NB4 (cell line): Measurements from ENCODE around the gene SBF1.

Experiments used
- DNase-seq: peaks from one replicate; pipeline ENCODE4 v3.0.0; 2010; ENCODE audit warnings: low read depth
- H3K4me3 ChIP-seq: one replicate; pipeline ENCODE4 v1.5.1; 2011; ENCODE audit warnings: mild to moderate bottlenecking, low read depth, low read length, moderate library complexity
- CTCF ChIP-seq: IDR thresholded peaks from one replicate; pipeline ENCODE4 v1.5.1; 2012; ENCODE audit warnings: low read depth, low read length
- MAX ChIP-seq: IDR thresholded peaks from 2 replicates; pipeline ENCODE4 v1.6.1; 2011; ENCODE audit warnings: low read depth, low read length
- MYC ChIP-seq: IDR thresholded peaks from 2 replicates; pipeline ENCODE4 v1.6.1; 2011; ENCODE audit warnings: low read depth, low read length
- POLR2A ChIP-seq: IDR thresholded peaks from 2 replicates; pipeline ENCODE4 v1.6.1; 2011; ENCODE audit warnings: mild to moderate bottlenecking; ENCODE audit not compliant: insufficient read length; ENCODE audit errors: extremely low read depth

The SBF1 gene

GRCh38 chr22:50447576-50448551 lies 27.0 kb downstream of the SBF1 start:
- no peak overlapping the region for H3K4me3 ChIP-seq
- DNase-seq: no peak
- no peak for TF ChIP-seq CTCF
- TF ChIP-seq POLR2A: no peak
- TF ChIP-seq MAX: no peak
- no peak for TF ChIP-seq MYC

- H3K4me3 ChIP-seq: no peak overlapping the region
- TF ChIP-seq MYC: no peak
- TF ChIP-seq POLR2A: no peak
- no peak for TF ChIP-seq CTCF
- no peak for TF ChIP-seq MAX
- no peak for DNase-seq
Measured at GRCh38 chr22:50446708-50447575, 27.9 kb downstream of the SBF1 start.

DNA sequence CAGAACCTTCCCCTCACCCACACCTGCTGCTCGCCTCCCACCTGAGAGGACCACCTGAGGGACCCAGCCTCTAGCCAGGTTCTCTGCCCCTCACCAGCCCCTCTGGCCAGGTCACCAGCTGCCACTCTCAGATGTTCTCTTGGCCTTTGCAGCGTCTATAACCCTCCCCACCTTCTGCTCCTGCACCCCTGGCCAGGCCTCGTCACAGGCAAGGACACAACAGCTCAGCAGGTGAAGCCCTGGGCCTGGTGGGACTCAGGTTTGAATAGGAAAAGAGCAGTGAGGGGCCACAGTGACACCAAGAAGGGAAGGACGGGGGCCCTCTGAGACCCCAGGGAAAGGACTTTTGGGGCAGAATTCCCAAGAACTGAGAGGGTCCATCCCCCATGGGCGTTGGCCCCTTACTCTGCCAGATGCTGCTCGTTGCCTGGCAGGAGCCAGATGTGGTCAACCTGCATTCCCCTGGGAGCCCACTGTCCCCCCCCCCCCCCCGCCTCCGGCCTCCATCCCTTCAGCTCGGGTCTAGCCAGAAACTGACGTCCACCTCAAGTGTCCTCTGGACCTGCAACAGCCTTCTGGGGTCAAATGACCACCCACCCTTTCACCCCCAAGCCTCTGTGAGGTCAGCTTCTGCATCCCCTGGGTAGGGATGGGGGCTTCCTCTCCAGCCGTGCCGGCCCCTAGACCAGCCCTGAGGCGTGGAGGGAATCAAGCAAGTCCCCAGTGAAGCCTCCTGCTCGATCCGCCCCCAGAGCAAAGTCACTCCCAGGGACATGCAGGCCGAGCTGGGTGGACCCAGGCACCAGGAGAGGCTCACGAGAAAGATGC lies 28.7 kb downstream of the SBF1 start:
- no peak overlapping the region for H3K4me3 ChIP-seq
- DNase-seq: no peak
- no peak for TF ChIP-seq MYC

DNA sequence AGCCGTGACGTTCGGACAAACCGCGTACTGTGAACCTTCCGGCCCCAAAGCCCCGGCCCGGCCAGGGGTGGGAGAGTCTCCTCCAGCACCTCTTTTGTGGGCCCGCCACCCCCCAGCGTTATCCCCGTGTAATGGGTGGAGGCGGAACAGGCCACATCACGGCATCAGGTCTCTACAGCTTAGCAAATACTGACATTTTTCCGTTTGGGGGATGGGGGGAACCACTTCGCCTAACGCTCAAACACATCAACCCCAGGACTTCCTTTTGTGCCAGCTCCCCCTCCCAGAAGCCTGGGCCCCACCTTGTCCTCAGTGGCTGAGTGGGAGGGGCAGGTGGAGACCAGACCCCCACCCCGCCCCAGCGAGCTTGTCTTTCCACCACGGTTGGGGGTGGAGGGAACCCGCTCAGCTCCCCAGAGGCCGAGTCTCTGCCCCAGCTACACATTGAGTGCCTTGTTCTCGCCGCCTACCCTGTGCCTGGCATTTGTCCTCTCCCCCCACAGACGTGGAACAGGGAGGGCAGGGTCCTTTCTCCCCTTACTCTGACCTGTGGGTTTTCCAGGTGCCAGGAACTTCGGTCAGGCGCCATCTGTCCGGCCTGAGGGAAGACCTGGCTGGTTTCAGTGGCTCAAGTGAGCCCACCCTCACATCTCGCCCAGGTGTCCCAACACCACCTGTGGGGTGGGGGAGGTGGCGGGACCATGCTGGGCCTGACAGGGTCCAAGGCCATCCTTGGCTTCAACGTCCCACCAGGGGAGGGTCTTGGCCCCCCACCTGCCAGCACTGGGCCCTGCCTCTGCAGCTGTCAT lies 29.6 kb downstream of the SBF1 start:
- DNase-seq: no peak

GRCh38 chr22:50444663-50445062 lies 30.2 kb downstream of the SBF1 start:
- no peak for DNase-seq
- TF ChIP-seq MAX: no peak
- no peak for TF ChIP-seq CTCF
- no peak for TF ChIP-seq POLR2A
- TF ChIP-seq MYC: no peak
- no peak overlapping the region for H3K4me3 ChIP-seq

More for the DNA sequence above, 29.6 kb downstream of the SBF1 start:
- no peak overlapping the region for H3K4me3 ChIP-seq
- TF ChIP-seq MYC (no peak), POLR2A (no peak), CTCF (no peak), MAX (no peak)
